ENCODE results near the gene FHOD1.

- TF ChIP-seq, protein P1, sequence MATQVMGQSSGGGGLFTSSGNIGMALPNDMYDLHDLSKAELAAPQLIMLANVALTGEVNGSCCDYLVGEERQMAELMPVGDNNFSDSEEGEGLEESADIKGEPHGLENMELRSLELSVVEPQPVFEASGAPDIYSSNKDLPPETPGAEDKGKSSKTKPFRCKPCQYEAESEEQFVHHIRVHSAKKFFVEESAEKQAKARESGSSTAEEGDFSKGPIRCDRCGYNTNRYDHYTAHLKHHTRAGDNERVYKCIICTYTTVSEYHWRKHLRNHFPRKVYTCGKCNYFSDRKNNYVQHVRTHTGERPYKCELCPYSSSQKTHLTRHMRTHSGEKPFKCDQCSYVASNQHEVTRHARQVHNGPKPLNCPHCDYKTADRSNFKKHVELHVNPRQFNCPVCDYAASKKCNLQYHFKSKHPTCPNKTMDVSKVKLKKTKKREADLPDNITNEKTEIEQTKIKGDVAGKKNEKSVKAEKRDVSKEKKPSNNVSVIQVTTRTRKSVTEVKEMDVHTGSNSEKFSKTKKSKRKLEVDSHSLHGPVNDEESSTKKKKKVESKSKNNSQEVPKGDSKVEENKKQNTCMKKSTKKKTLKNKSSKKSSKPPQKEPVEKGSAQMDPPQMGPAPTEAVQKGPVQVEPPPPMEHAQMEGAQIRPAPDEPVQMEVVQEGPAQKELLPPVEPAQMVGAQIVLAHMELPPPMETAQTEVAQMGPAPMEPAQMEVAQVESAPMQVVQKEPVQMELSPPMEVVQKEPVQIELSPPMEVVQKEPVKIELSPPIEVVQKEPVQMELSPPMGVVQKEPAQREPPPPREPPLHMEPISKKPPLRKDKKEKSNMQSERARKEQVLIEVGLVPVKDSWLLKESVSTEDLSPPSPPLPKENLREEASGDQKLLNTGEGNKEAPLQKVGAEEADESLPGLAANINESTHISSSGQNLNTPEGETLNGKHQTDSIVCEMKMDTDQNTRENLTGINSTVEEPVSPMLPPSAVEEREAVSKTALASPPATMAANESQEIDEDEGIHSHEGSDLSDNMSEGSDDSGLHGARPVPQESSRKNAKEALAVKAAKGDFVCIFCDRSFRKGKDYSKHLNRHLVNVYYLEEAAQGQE (IDR thresholded peaks at IDR 0.05; ENCODE audit: insufficient replicate concordance, low read depth) = no peak
- TF ChIP-seq POLR2AphosphoS5 (IDR thresholded peaks at IDR 0.05; ENCODE audit: low read depth) = no peak
Observed at GRCh38 chr16:67191411-67191994, 55.8 kb downstream of the FHOD1 start.

Data from HL-60 (cell line).